Muscle layer of colon (tissue), 2 donors: ENCODE results near the gene TENM4.

Experiments
- H3K27ac ChIP-seq: one replicate; pipeline ENCODE4 v1.7.0; 2013; ENCODE audit warnings: low read depth, mild to moderate bottlenecking, low read length, moderate library complexity
- H3K27me3 ChIP-seq, 2 donors: one replicate each; pipeline ENCODE4 v1.7.0; 2013; ENCODE audit warnings: low read length in 2 of 2, mild to moderate bottlenecking in 2 of 2; ENCODE audit not compliant: insufficient read depth in 2 of 2, control insufficient read depth in 1 of 2
- H3K36me3 ChIP-seq: one replicate; pipeline ENCODE4 v1.7.0; 2013; ENCODE audit warnings: mild to moderate bottlenecking, low read length; ENCODE audit not compliant: insufficient read depth
- H3K4me1 ChIP-seq: one replicate; pipeline ENCODE4 v1.7.0; 2013; ENCODE audit warnings: mild to moderate bottlenecking, low read length; ENCODE audit not compliant: insufficient read depth
- H3K4me3 ChIP-seq, 2 donors: one replicate each; pipeline ENCODE4 v1.7.0; 2013; ENCODE audit warnings: low read length in 2 of 2, low read depth in 1 of 2, mild to moderate bottlenecking in 1 of 2, moderate library complexity in 1 of 2
- H3K9ac ChIP-seq: one replicate; pipeline ENCODE4 v1.7.0; 2013; ENCODE audit warnings: low read length
- H3K9me3 ChIP-seq: one replicate; pipeline ENCODE4 v1.7.0; 2013; ENCODE audit warnings: mild to moderate bottlenecking, low read length
- donor health status: abdominal sarcoma.
- donor health status: Adenocarcinoma of cecum.

TENM4 gene

DNA sequence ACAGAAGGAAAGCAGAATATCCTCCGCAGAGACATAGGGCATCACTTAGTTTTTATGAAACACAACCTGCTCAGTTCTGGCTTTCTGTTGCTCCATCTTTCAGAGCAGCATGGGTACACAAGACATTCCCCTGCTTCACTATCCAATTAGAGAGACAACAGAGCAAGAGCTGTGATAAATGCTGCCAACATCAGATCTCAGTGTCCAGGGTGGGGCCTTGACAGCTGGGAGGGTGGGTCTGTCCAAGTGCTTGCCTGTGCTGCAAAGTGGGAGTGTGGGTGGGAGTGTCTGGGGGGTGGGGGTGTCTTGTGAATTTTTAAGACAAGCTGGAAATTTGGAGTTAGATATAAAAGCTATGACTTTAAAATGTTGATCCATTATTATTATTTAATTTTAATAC is 369.6 kb downstream of the TENM4 start:
- Histone ChIP-seq H3K9ac (no peak overlapping the region), H3K9me3 (no peaks in the 10 kb centered on the region), H3K27me3 (no peaks in the 10 kb centered on the region), H3K4me3 (no peak overlapping the region), H3K36me3 (no peaks in the 10 kb centered on the region), H3K27ac (no peak overlapping the region), H3K4me1 (no peaks in the 10 kb centered on the region)

DNA sequence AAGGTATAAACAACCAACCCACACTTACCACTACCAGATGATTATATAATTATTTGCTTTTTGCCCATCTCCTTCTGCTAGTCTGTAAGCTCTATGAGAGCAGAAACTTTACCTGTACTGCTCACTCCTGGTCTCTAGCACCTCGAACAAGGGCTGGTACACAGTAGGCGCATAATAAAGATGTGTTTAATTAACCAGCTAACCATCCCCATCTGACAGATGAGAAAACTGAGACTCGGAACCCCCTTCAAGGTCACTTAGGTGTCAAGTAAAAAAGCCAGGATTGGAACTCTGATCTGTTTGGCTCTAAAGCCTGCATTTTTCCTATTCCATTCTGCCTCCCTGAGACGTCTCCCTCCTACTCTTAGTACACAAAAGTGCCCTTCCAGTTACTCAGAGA is 370.3 kb downstream of the TENM4 start:
- no peaks in the 10 kb centered on the region for H3K27me3 ChIP-seq
- H3K4me3 ChIP-seq, result no peak overlapping the region
- no peaks in the 10 kb centered on the region for H3K9me3 ChIP-seq
- H3K9ac ChIP-seq, result no peak overlapping the region
- no peak overlapping the region for H3K27ac ChIP-seq
- no peaks in the 10 kb centered on the region for H3K36me3 ChIP-seq
- no peaks in the 10 kb centered on the region for H3K4me1 ChIP-seq

DNA sequence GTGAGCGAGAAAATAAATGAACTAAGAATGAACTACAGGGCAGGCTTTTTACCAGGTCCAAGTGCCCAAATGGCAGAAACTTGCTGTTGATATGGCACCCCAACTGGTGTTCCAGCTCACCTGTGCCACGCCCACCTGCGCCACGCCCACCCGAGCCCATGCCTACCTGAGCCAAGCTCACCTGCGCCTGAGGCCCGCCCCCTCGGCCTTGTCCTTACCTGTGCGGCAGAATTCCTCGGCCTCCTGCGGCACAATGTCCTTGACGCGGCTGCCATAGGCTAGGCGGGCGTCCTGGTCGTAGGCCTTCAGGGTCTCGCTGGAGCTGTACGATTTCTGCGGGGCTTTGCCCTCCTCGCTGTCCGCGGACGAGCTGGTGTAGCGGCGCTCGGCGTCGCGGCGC is 371.3 kb downstream of the TENM4 start:
- Histone ChIP-seq H3K27ac (no peak overlapping the region), H3K9ac (no peak overlapping the region), H3K4me1 (no peaks in the 10 kb centered on the region), H3K27me3 (no peaks in the 10 kb centered on the region), H3K9me3 (no peaks in the 10 kb centered on the region), H3K36me3 (no peaks in the 10 kb centered on the region), H3K4me3 (no peak overlapping the region)

DNA sequence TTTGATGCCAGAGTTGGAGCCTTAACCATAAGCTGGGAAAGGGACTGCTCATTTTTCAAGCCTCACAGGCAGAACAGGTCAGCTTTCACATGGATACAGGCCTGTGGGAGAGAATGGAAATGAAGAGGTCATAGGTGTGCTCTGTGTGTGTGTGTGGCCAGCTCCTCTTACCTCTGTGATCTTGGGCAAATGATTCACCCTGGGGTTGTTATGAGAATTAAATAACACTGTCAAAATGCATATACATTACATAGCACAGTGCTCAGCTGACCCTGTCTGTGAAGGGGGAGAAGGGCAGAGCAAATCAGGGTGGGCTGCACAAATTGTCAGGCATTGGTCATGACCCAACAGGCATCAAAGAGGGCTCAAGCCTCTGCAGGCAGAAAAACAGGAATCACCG is 372.5 kb downstream of the TENM4 start:
- Histone ChIP-seq H3K36me3 (no peaks in the 10 kb centered on the region), H3K9ac (no peak overlapping the region), H3K4me3 (no peak overlapping the region), H3K27ac (no peak overlapping the region), H3K27me3 (no peaks in the 10 kb centered on the region), H3K4me1 (no peaks in the 10 kb centered on the region), H3K9me3 (no peaks in the 10 kb centered on the region)

DNA sequence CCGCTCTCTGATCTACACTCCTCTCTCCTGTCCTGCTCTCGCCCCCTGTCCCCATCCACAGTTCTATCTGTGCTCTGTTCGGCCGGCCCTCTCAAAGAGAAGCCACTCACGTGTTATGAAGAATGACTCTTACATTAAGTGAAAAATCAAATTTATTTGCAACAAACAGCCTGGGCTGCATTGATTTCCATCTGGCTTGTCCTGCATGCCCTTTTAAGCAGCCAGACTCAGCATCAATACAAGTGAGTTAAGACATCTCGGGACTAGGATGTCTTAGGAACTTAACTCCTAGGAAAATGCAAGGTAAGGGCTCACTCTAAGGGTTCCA is 373.5 kb downstream of the TENM4 start:
- no peak overlapping the region for H3K4me3 ChIP-seq
- no peaks in the 10 kb centered on the region for H3K36me3 ChIP-seq
- H3K9ac ChIP-seq, result no peak overlapping the region
- no peak overlapping the region for H3K27ac ChIP-seq
- no peaks in the 10 kb centered on the region for H3K4me1 ChIP-seq
- H3K9me3 ChIP-seq, result no peaks in the 10 kb centered on the region
- no peaks in the 10 kb centered on the region for H3K27me3 ChIP-seq

DNA sequence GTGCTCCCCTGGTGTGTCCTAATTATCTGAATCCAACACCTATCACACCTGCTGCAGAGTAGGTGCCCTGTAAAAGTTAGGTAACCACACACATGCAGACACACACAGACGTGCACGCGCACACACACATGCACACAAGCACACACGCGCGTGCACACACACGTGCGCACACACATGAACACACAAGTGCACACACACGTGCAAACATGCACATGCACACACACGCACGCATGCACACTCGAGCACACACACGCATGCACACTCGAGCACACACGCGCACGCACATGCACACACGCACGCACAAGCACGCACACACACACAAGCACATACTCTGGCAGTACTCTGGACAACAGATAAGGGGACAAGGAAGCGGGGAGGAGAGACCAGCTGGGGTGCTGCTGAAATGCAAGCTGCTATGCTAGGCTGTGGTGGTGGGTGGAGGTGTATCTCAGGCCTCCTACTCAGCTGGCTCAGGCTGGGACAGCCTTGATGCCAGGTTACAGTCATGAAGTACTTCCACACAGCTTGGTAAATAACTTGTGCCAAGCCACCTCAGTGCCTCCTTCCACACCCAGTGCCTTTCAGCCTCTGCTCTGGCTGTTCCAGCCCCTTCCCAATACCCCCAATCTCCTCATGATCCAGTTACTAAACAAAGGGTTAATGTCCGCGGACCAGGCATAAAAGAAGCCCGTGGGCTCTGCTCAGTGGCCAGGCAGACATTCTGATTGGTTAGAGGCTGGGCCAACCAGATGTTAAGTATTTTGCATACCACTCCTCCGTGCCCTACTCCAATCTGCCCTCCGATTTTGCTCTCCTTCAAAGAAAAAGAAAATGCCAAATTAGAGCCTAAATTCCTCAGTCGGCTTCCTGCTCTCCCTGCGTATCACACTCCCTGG is 374.1 kb downstream of the TENM4 start:
- H3K4me1 ChIP-seq, result no peaks in the 10 kb centered on the region
- no peak overlapping the region for H3K27ac ChIP-seq
- no peaks in the 10 kb centered on the region for H3K36me3 ChIP-seq
- H3K4me3 ChIP-seq, result no peak overlapping the region
- H3K9ac ChIP-seq, result no peak overlapping the region
- H3K9me3 ChIP-seq, result no peaks in the 10 kb centered on the region
- H3K27me3 ChIP-seq, result no peaks in the 10 kb centered on the region

DNA sequence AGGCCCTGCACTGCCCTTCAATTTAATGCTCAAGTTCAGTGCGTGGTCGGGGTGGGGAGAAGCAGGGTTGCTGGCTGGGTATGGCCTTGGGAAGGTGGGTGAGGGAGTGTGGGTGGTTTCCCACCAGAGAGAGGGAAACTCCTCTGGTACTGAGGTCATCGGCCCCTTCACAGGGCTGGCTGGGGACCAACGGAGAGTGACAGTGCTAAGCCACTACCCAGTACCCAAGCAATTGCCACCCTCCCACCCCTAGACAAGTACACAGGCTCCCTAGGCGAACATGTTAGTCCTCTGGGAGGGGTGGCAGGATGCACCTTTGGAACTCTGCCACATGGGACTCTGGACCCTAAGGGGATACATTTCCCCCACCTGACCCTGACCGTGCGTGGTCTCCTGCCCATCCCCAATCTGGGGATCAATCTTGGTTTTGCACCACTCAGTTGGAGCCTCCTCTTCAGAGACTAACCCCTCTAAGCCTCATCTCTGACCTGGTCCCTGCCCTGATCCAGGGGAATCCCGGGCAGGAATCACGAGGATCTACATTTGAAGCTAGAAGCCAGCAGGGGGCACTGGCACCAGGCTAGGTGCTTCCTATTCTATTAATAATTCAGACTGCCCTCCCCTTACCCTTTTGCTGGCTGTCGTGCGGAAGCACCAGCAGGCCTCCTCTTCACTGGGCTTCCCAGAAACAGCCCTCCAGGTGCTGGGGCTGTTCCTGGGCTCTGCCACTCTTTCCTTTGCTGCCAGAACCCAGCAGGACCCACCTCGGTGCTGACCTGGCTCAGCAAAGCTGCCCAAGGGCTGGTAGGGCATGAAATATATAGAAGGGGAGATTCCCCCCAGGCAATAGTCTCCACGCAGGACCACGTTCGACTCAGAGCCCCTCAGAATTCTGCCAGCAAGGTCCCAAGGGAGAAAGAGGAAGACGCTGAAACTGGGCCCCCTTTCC is 377.7 kb downstream of the TENM4 start:
- H3K27ac ChIP-seq, result no peak overlapping the region
- no peaks in the 10 kb centered on the region for H3K27me3 ChIP-seq
- no peak overlapping the region for H3K4me3 ChIP-seq
- no peaks in the 10 kb centered on the region for H3K4me1 ChIP-seq
- H3K9ac ChIP-seq, result no peak overlapping the region
- H3K9me3 ChIP-seq, result no peaks in the 10 kb centered on the region
- H3K36me3 ChIP-seq, result no peaks in the 10 kb centered on the region

DNA sequence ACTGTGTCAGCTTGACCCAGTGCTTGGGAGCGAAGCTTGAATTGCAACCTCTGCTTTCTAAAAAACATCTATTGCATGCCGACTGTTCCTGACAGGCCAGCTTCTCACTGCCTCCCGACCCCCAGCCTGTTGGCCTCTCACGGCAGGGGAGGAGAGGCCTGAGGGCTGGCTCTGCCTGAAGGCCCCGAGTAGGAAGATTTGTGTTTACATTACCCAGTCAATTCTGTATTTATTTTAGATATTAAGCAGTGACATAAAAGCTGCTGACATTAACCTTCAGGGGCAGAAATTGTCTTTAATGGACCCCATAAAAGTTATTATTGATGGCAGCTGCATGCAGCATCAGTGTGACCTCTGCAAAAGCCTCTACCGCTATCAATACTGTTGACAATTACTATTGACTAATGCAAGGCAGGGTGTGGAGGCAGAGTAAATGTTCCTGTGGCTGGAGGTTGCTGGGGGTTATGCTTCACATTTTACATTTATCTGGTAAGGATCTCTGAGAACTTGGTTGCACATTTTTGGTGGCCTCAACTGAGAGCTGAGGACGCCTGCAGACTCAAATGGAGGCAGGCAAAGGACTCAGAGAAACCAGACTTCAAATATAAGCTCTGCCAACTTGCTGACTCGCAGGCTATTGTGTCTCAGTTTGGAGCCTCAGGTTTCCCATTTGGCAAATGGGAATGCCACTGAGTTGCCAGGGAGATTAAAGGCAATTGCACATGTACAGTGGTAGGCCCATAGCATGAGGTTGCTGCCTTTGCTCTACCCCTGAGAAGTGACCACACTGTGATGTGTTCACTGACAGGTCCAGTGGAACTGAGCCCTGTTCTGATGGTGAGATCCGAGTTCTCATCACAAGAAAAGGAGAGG is 380.5 kb downstream of the TENM4 start:
- no peaks in the 10 kb centered on the region for H3K4me1 ChIP-seq
- H3K27me3 ChIP-seq, result no peaks in the 10 kb centered on the region
- H3K9me3 ChIP-seq, result no peaks in the 10 kb centered on the region
- H3K4me3 ChIP-seq, result no peak overlapping the region
- H3K36me3 ChIP-seq, result no peaks in the 10 kb centered on the region
- H3K27ac ChIP-seq, result no peak overlapping the region
- H3K9ac ChIP-seq, result no peak overlapping the region

DNA sequence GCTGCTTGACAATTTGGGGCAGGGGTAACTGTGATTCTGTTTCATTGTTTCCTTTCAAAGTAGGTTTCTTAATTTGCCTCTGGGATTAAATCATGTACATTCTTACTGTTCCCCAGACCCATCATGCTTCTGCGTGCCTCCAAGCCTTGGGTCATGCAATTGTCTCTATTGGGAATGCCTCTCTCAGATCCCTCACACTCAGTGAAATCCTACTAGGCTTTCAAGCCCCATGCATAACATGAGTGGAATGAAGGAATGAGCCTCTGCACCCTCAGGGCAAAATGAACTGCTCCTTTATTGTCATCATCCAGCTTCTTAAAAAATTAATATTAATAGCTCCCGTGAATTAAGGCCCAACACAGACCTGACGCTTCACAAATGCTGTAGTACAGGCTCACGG is 381.7 kb downstream of the TENM4 start:
- Histone ChIP-seq H3K9ac (no peak overlapping the region), H3K36me3 (no peaks in the 10 kb centered on the region), H3K27ac (no peak overlapping the region), H3K4me3 (no peak overlapping the region), H3K27me3 (no peaks in the 10 kb centered on the region), H3K9me3 (no peaks in the 10 kb centered on the region), H3K4me1 (no peaks in the 10 kb centered on the region)

DNA sequence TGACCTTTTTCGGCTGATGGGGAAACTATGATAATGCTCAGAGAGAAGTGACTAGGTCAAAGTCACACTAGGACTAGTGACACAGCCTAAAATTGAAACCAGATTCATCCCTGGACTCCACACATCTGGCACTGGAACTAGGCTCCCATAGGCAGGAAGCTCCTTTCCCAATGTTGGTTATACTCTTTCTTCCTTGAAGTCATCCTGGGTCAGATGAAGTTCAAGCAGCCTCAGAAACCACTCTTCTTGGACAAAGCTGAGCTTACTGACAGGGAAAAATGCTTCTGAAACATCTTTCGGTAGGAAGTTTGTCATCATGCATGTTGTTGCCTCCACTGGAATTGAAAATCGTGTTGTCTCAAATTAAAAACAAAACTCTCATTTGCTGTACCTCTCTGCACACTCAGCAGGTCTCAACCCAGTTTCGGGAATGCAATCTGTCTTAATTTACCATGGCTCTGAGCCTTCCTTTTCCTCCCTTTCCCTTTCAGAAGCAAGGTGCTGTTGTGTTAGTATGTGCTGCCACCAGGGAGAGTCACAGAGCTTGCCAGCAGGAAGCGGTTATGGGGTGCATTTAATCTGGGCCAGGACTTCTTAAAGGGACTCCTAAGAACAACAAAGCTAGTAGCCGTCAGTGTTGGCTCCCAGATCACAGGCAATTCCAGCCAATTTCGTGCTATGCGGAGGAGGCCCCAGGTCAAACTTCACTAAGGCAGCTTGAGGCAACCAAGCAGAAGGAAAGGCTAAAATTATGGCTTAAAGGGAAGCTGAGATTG is 384.8 kb downstream of the TENM4 start:
- Histone ChIP-seq H3K36me3 (no peaks in the 10 kb centered on the region), H3K9me3 (no peaks in the 10 kb centered on the region), H3K27me3 (no peaks in the 10 kb centered on the region), H3K4me1 (no peaks in the 10 kb centered on the region), H3K4me3 (no peak overlapping the region), H3K27ac (no peak overlapping the region), H3K9ac (no peak overlapping the region)
